ENCODE results near the gene BARHL1.
"Not testable (repeated sequence)": the region's sequence is repeated elsewhere in the genome, so short reads cannot be mapped to it uniquely, and the experiment has no call there.

BARHL1 gene

GRCh38 chr9:132557159-132557558, 25.2 kb upstream of the BARHL1 start:
- no peak for DNase-seq

DNA sequence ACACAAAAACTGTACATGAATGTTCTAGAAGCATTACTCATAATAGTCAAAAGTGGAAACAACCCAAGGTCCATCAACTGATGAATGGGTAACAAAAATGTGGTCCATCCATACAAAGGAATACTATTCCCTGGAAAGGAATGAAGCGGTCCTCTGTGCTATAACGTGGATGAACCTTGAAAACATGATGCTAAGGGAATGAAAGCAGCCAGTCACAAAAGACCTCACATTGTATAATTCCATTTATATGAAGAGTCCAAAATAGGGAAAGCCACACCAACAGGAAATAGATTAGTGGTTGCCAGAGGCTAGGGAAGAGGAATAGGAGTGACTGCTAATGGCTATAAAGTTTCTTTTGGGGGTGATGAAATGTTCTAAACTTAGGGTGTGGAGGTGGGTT, 22.7 kb upstream of the BARHL1 start:
- no peak for DNase-seq

- DNase-seq = no peak
These were observed 21.7 kb upstream of the BARHL1 start for GRCh38 chr9:132560616-132561202.

GRCh38 chr9:132562306-132562573, 20.2 kb upstream of the BARHL1 start:
- no peak for DNase-seq

DNA sequence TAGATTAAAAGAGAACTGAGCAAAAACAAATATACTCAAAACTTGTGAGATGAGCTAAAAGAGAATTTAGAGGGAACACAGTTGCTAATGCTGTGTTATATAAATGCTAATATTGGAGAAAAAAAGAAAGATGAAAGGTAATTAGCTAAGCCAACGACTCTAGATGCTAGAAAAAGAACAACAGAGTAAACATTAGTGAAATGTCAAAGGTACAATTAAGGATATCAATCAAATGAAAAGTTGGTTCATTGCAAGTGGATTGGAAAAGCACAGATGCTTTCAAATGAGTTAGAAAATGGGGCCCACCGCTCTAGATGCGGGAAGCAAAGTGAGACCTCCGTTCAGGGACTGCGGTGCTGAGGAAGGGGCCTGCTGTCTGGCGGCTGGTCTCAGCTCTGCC, 17.9 kb upstream of the BARHL1 start:
- no peak for DNase-seq

- not testable (repeated sequence) for DNase-seq
These were observed 13.6 kb upstream of the BARHL1 start for GRCh38 chr9:132568787-132569186.

GRCh38 chr9:132571806-132572600, 10.4 kb upstream of the BARHL1 start:
- DNase-seq = no peak

DNA sequence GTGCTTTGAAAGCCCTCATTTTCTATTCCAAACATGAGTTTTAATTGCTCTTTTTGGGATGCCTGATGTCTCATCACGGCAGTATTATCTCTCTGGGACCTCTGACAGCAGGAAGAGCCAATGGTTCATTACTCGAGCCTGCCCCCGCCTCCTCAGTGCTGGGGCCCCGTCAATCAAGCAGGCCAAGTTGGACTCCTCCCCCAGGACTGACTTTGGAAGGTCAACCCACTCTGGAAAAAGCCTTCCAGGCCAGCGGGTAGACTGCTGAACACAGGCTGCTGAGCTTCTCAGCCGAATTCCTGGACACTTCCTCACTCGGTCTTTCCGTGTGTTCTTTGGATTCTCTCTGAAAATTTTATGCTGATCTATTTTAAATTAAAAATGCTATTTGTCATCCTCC, 9.5 kb upstream of the BARHL1 start:
- DNase-seq = no peak

DNA sequence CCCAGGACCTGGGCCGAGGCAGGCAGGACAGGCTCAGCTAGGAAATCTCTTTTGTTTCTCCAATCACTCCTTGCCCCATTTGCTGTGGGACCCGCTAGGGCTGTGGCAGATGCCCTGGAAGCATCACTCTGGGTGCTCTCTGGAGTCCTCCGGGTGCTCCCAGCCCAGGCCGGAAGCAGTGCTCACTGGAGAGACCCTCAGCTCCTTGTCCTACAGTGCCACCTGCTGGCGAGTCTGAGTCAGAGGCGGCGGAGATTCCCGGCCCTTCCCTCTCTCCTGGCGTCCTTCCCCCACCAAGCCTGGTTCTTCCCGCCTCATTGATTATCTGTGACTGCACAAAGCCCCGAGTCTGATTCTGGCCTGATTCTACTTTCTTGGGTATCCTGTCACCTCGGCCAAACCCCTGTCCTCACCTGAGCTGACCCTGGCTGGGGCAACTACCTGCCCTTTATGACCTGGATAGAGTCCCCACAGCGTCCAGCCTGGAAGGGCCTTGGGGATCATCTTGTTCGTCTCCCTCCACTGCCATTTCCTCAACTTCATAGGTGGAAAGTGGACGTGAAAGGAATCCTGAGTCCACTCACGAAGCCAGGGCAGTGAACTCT, 7.3 kb upstream of the BARHL1 start:
- DNase-seq = peak; percentile 75

DNA sequence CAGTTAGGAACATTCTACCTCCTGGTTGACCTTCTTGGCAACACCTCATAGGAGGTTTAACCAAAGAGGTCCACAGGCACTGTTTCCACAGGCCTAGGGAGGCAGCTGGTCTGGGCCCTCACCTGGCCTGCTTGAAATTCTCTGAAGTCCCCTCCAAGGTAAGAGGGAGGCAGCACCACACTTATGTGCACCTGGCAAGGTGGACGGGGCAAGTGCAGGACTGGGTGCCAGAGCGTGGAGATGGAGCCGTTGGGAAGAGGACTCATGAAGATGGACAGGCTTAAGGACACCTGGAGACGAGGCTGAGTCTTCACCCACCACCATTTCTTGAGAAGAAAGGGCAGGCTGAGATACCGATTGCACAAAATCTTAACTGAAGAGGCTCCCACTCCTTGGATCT, 6.6 kb upstream of the BARHL1 start:
- no peak for DNase-seq

GRCh38 chr9:132577119-132577518, 5.3 kb upstream of the BARHL1 start:
- no peak for DNase-seq

DNA sequence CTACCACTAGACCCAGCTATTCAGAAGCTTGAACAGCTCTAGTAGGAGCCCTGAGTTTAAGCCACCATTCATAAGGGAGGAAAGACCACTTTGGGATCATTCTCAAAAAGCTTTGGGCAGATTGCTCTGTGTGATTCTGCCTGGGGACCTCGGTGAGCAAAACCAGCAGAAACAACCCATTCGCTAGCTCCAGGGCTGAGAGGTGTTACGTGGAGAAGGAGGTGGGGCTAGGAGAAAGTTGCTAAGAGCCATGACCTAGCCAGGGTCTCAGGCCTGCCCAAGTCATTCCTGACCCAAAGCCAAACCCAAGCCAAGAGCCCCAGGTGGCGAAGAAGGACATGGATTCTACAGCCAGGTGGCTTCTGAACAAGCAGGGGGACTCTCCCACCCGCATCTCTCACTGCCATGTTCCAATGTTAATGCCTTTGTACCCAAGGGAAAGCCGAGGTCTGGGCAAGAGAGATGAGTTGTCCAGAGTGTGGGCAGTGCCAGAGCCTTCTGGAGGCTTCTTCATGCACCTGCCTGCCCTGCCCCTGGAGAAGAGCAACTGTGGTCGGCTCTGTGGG, 4.0 kb upstream of the BARHL1 start:
- DNase-seq = no peak

DNA sequence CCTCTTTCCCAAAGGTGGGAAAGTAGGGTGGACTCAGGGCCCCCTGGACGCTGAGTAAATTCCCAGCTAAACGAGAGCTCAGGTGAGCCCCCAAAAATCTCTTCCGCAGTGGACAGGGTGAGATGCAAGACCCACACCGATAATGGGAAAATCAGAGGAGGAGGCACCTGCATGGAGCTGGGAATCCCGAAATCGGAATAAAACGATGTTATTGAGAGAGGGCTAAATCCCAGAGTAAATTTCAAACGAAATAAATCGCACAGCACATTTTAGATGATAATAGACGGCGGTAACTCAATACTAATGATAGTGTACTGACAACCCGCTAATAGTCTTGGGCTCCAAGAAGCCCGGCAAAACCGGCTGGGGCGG, 3.0 kb upstream of the BARHL1 start:
- no peak for DNase-seq

- DNase-seq = no peak
These were observed 579 bp downstream of the BARHL1 start for GRCh38 chr9:132582786-132583583.

GRCh38 chr9:132583584-132584304, 1.3 kb downstream of the BARHL1 start:
- no peak for DNase-seq

DNA sequence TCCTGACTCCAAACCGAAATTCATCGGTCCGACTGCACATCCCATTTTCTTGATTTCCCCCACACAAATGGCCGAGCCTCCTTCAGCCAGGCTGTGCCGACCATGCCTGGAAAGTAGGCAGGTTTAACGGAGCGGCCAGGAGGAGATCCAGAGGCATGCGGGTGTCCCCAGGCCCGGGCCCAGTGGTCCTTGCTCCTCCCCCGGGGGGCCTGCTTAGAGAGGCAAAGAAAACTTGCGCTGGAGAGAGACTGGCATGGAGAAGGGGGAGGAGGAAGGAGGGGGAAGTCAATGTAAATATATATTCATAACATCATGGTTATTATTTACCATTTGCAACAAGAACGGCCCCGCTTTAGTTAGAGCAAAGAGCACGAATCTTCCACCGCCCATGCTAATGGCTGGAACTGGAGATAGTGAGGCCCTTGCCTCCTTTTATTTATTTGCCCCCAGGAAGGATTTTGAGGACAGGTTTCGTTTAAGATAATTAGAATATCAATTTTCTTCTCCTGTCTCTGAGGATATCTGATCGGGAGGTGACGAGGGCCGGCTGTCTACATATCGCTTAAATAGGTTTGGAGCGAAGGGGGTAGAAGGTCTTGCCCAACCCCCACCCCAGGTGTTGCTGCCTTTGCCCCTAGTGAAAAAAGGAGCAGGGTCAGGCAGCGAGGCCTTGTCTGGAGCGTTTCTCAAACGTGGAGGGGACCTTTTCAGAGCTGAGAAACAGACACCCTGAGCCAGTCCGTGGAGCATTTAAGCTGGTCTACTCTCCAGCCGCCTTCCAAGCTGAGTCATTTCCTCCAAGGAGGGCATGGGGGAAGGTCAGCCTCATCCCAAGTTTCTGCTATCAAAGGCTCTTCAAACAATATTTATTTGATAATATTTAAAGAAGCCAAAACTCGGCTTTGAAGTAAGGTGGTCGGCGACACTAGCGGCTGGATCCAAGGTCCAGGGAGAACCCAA, 2.5 kb downstream of the BARHL1 start:
- no peak for DNase-seq

- peak; percentile 60 for DNase-seq
These were observed 3.8 kb downstream of the BARHL1 start for GRCh38 chr9:132585954-132586829.

- peak; percentile 53 for DNase-seq
These were observed 4.6 kb downstream of the BARHL1 start for GRCh38 chr9:132586830-132587591.

GRCh38 chr9:132587592-132587955, 5.2 kb downstream of the BARHL1 start:
- no peak for DNase-seq

DNA sequence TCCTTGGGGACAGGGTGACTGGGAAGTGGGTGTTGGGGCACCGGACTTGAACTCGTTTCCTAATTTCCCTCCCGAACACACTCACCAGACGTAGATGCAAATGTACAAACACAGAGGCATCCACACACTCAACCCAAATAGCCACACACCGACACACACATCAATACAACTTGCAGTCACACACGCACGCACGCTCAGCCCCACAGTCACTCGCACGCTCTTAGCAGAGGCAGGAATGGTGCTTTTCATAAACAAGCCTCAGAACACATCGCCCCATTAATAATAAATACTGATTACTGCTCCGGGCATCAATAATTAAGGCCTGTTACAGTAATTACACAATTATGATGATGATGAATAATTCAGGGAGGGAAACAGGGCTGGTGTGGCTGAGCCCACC, 5.7 kb downstream of the BARHL1 start:
- DNase-seq = no peak
